Lung (tissue), 12 donors: ENCODE measurements around the gene C6orf52. TPM values are rescaled to one million over a fixed set of nuclear protein-coding genes. Genes with fewer than 3 reads are reported as not detected.

Source experiments
- ATAC-seq: fragments of 200-7000 bp; cut with Tn5 transposase; one replicate; pipeline ENCODE4 v1.9.1; 2020; ENCODE audit warnings: moderate number of reproducible peaks; ENCODE audit not compliant: insufficient read depth, low FRiP score
- DNase-seq, 3 donors: peaks; one replicate each; pipeline ENCODE4 v3.0.0-alpha.2; 2013 to 2017
- H3K27ac ChIP-seq, 2 donors: one replicate each; pipeline ENCODE4 v1.5.1; 2013; ENCODE audit warnings: mild to moderate bottlenecking in 2 of 2, moderate library complexity in 2 of 2, control low read depth in 1 of 2, inconsistent platforms in 1 of 2, low read depth in 1 of 2, low read length in 1 of 2
- H3K27me3 ChIP-seq, 3 donors: one replicate each; pipeline ENCODE4 v1.5.1; 2013; ENCODE audit warnings: low read length in 2 of 3; ENCODE audit not compliant: control insufficient read depth in 3 of 3, insufficient read depth in 3 of 3
- H3K36me3 ChIP-seq, 4 donors: one replicate each; pipeline ENCODE4 v1.5.1; 2013; ENCODE audit warnings: low read length in 4 of 4, mild to moderate bottlenecking in 1 of 4, moderate library complexity in 1 of 4; ENCODE audit not compliant: control insufficient read depth in 4 of 4, insufficient read depth in 4 of 4
- H3K4me1 ChIP-seq, 5 donors: one replicate each; pipeline ENCODE4 v1.5.1; 2013; ENCODE audit warnings: low read length in 5 of 5, mild to moderate bottlenecking in 2 of 5, moderate library complexity in 1 of 5; ENCODE audit not compliant: control insufficient read depth in 5 of 5, insufficient read depth in 5 of 5
- H3K4me3 ChIP-seq: one replicate; pipeline ENCODE4 v1.5.1; 2013; ENCODE audit warnings: mild to moderate bottlenecking, control low read depth, moderate library complexity
- H3K9ac ChIP-seq, 2 donors: one replicate each; pipeline ENCODE4 v1.5.1; 2013; ENCODE audit warnings: low read length in 2 of 2, control low read depth in 1 of 2; ENCODE audit not compliant: insufficient read depth in 1 of 2
- H3K9me3 ChIP-seq, 4 donors: one replicate each; pipeline ENCODE4 v1.5.1; 2013; ENCODE audit warnings: low read length in 3 of 4, mild to moderate bottlenecking in 1 of 4, moderate library complexity in 1 of 4; ENCODE audit not compliant: control insufficient read depth in 4 of 4, insufficient read depth in 3 of 4
- CTCF ChIP-seq: IDR thresholded peaks from 2 replicates; pipeline ENCODE4 v1.5.1; 2012; ENCODE audit warnings: mild to moderate bottlenecking; ENCODE audit errors: control extremely low read depth, extremely low read depth
- WGBS, 2 donors: extraction: QIAGEN DNeasy Blood & Tissue Kit; methylation state at CpG; one replicate each; pipeline ENCODE4 v1.1.7; 2013; 5-methylcytosine and 5-hydroxymethylcytosine counted together
- polyA plus RNA-seq, 2 donors: library from polyadenylated mRNA; stranded (reverse); fragments of 200-250 nt; gene quantifications; one replicate each; pipeline ENCODE4 v1.2.1, GENCODE V29; 2013
- total RNA-seq, 2 donors: library from RNA; depleted of rRNA in 1 of 2; stranded (reverse); fragments of >200 nt in 1 of 2; gene quantifications; one replicate each; pipeline ENCODE4 v1.2.1, GENCODE V29; 2014 to 2021
- donor health status: control.
- donor health status: control.
- donor health status: Bipolar disorder and iron deficiency.
- donor health status: healthy.
- donor health status: DM: yes; HTN: yes; CAD: no.

The C6orf52 gene
- total and polyA plus RNA-seq, 4 donors: 1.3 to 3.5 (median 1.9) TPM

- H3K4me3 ChIP-seq: no peak overlapping the region
- H3K27ac ChIP-seq: no peak overlapping the region
Measured at GRCh38 chr6:10658910-10659698, 35.3 kb downstream of the C6orf52 start.

DNA sequence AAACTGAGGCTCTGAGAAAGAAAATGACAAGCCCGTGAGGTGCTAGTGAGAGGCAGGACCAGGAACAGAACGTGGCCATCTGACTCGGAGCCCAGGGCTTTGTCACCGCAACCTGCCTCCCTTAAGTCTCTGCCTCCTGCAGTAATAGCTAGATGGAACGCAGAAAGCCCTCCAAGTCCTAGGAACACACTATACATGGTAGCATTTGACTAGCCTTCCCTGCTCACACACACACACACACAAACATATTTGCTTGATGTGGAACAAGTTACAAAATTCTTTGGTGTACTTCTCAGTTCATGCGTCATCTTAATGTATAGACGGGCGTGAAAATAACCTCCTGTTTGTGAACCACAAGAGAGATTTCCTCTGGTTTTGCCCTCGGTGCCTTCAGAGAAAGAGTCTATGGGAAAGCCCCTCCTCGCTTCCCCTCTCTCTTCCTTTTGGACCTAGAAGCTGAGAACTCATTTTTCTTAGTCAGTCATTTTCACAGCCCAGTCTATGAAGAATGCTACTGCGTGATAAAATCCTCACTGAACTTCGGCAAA, 38.8 kb downstream of the C6orf52 start:
- no peak for TF ChIP-seq CTCF
- WGBS, 2 donors: 33 to 54% methylated on average over 12 of the region's 12 CpGs
- no peak for DNase-seq

More at GRCh38 chr6:10658910-10659698, 35.3 kb downstream of the C6orf52 start:
- no peaks in the 10 kb centered on the region for H3K4me1 ChIP-seq
- no peaks in the 10 kb centered on the region for H3K36me3 ChIP-seq
- WGBS, 2 donors: 84 to 90% methylated on average over 24 of the region's 24 CpGs
- no peak for ATAC-seq
- no peak for TF ChIP-seq CTCF
- H3K9ac ChIP-seq: no peak overlapping the region
- DNase-seq: peak in 1 of 3 donors; percentile 4
- no peaks in the 10 kb centered on the region for H3K9me3 ChIP-seq
- H3K27me3 ChIP-seq: no peaks in the 10 kb centered on the region

GRCh38 chr6:10644225-10644624, 50.2 kb downstream of the C6orf52 start:
- H3K36me3 ChIP-seq: no peaks in the 10 kb centered on the region
- DNase-seq (no peak), ATAC-seq (no peak)
- no peak overlapping the region for H3K9ac ChIP-seq
- no peak overlapping the region for H3K27ac ChIP-seq
- no peaks in the 10 kb centered on the region for H3K4me1 ChIP-seq
- no peak overlapping the region for H3K4me3 ChIP-seq
- H3K27me3 ChIP-seq: no peaks in the 10 kb centered on the region
- H3K9me3 ChIP-seq: no peaks in the 10 kb centered on the region
- 93 to 97% methylated on average over 1 of the region's 1 CpG for WGBS, 2 donors
- TF ChIP-seq CTCF: no peak

More for the DNA sequence above, 38.8 kb downstream of the C6orf52 start:
- Histone ChIP-seq H3K27ac (no peak overlapping the region), H3K9ac (no peak overlapping the region), H3K9me3 (no peaks in the 10 kb centered on the region), H3K36me3 (no peaks in the 10 kb centered on the region), H3K27me3 (no peaks in the 10 kb centered on the region), H3K4me1 (no peaks in the 10 kb centered on the region), H3K4me3 (no peak overlapping the region)
- ATAC-seq: no peak
